ENCODE results near the gene SLC35A4. TPM values are rescaled to one million over a fixed set of nuclear protein-coding genes. Genes with fewer than 3 reads are reported as not detected.
A peak's percentile ranks its signal among the peaks of the same experiment; 100 is the strongest.

SLC35A4 gene
- total and polyA plus RNA-seq, 2 of the 13 experiments (the other 11 are each of a cell fraction or from before 2014, with no cell fraction given): 0.71 to 4.0 TPM

GRCh38 chr5:140556438-140556837 is 8.2 kb upstream of the SLC35A4 start (continued):
- TF ChIP-seq ZSCAN5A (CRISPR knock-in tag; IDR thresholded peaks at IDR 0.05; ENCODE audit: borderline replicate concordance): 0 out of 2 replicates have a peak, but pooled peaks have one; percentile 4
- no peak; the same call in 1 of the 2 replicates for TF ChIP-seq ARID5B (CRISPR knock-in tag; IDR thresholded peaks at IDR 0.05)
- 0 out of 2 replicates have a peak, but pooled peaks have one; percentile 15 for TF ChIP-seq ZNF30 (CRISPR knock-in tag; IDR thresholded peaks at IDR 0.05)
- no peak for TF ChIP-seq ZNF691 (CRISPR knock-in tag; IDR thresholded peaks at IDR 0.05; ENCODE audit: borderline replicate concordance, low read depth)
- no peak for TF ChIP-seq MYPOP (CRISPR knock-in tag; IDR thresholded peaks at IDR 0.05)
- TF ChIP-seq SUZ12 (IDR thresholded peaks at IDR 0.05; ENCODE audit: low read depth, low read length): no peak
- TF ChIP-seq BRD4 (CRISPR knock-in tag; IDR thresholded peaks at IDR 0.05): no peak
- TF ChIP-seq CAMTA2 (CRISPR knock-in tag; IDR thresholded peaks at IDR 0.05; ENCODE audit: borderline replicate concordance): no peak
- TF ChIP-seq ZNF280B (CRISPR knock-in tag; IDR thresholded peaks at IDR 0.05; ENCODE audit: borderline replicate concordance): no peak
- TF ChIP-seq USF2 (IDR thresholded peaks at IDR 0.05; ENCODE audit: low read depth, low read length): no peak
- TF ChIP-seq USF2 (CRISPR knock-in tag; IDR thresholded peaks at IDR 0.05; ENCODE audit: borderline replicate concordance): no peak
- no peak for TF ChIP-seq FIP1L1 (IDR thresholded peaks at IDR 0.05; ENCODE audit: borderline replicate concordance, insufficient read depth, low read depth, low read length)
- TF ChIP-seq SAP130 (CRISPR knock-in tag; IDR thresholded peaks at IDR 0.05; ENCODE audit: low read depth): peak; percentile 13; the same call in 1 of the 2 replicates
- no peak for TF ChIP-seq MAZ (IDR thresholded peaks at IDR 0.05; ENCODE audit: borderline replicate concordance, low read depth, low read length)
- TF ChIP-seq MAZ (CRISPR knock-in tag; IDR thresholded peaks at IDR 0.05; ENCODE audit: low read depth): no peak
- TF ChIP-seq MAFG (CRISPR knock-in tag; IDR thresholded peaks at IDR 0.05): no peak
- no peak for TF ChIP-seq DNMT3B (CRISPR knock-in tag; conservative IDR thresholded peaks at IDR 0.05)
- no peak for TF ChIP-seq FOSL1 (CRISPR knock-in tag; IDR thresholded peaks at IDR 0.05; ENCODE audit: borderline replicate concordance)
- no peak for TF ChIP-seq MIER2 (CRISPR knock-in tag; IDR thresholded peaks at IDR 0.05)

Data from HepG2 (cell line).